H1 (cell line): ENCODE data around the gene PPP1R7. TPM values are rescaled to one million over a fixed set of nuclear protein-coding genes. Genes with fewer than 3 reads are reported as not detected.

ENCODE experiments used
- CTCF ChIA-PET: fragments of 300-600 bp; sonication (Branson Sonifier 250); formaldehyde crosslinking; loops from one replicate; lab custom pipeline; 2021; ENCODE audit not compliant: partially characterized antibody; lab: Charles Lee
- POLR2A ChIA-PET: fragments of 300-600 bp; sonication (Branson Sonifier 250); formaldehyde crosslinking; loops from one replicate; lab custom pipeline; 2021; ENCODE audit warnings: inconsistent platforms; ENCODE audit not compliant: partially characterized antibody; lab: Charles Lee
- DNase-seq, 2 experiments: peaks; one replicate each; pipeline versions ENCODE4 v3.0.0 to v3.0.0-alpha.2; 2010 to 2022; ENCODE audit warnings: low spot score in 2 of 2, low read depth in 1 of 2, mixed read lengths in 1 of 2
- FAIRE-seq: peaks from 2 replicates; lab custom pipeline; 2011; peaks lifted over from hg19 to GRCh38; lab: Jason Lieb, UNC
- H2AFZ ChIP-seq: 2 replicates; pipeline ENCODE4 v1.8.1; 2012; ENCODE audit warnings: low read length, inconsistent platforms
- H2AK5ac ChIP-seq: 2 replicates; pipeline ENCODE4 v1.6.1; 2013; ENCODE audit warnings: low read depth, low read length
- H2BK120ac ChIP-seq: replicated peaks from 2 replicates; pipeline ENCODE3; 2013; ENCODE audit warnings: low read depth, low read length, inconsistent platforms
- H2BK12ac ChIP-seq: 2 replicates; pipeline ENCODE4 v1.6.1; 2013; ENCODE audit warnings: low read depth, low read length
- H2BK15ac ChIP-seq: 2 replicates; pipeline ENCODE4 v1.6.1; 2013; ENCODE audit warnings: low read length
- H2BK20ac ChIP-seq: 2 replicates; pipeline ENCODE4 v1.6.1; 2013; ENCODE audit warnings: low read length
- H2BK5ac ChIP-seq: 2 replicates; pipeline ENCODE4 v1.6.1; 2013; ENCODE audit warnings: low read depth, low read length
- H3K14ac ChIP-seq: 2 replicates; pipeline ENCODE4 v1.6.1; 2013; ENCODE audit warnings: inconsistent platforms; ENCODE audit not compliant: insufficient read length
- H3K18ac ChIP-seq: 2 replicates; pipeline ENCODE4 v1.6.1; 2013; ENCODE audit warnings: low read length; ENCODE audit errors: extremely low read depth
- H3K23ac ChIP-seq: 2 replicates; pipeline ENCODE4 v1.6.1; 2013; ENCODE audit warnings: inconsistent platforms; ENCODE audit not compliant: insufficient read length
- H3K23me2 ChIP-seq: 2 replicates; pipeline ENCODE4 v1.6.1; 2013; ENCODE audit warnings: low read depth, low read length
- H3K27ac ChIP-seq: 2 replicates; pipeline ENCODE4 v1.6.1; 2011; ENCODE audit warnings: low read depth, low read length, inconsistent platforms
- H3K27me3 ChIP-seq, 4 experiments: replicated peaks in 1 of 4; 1 replicate in 1 of 4; 2 replicates in 3 of 4; pipeline versions ENCODE4 v1.6.1 to v1.8.1; 2011 to 2013; ENCODE audit warnings: low read length in 3 of 4, mild to moderate bottlenecking in 3 of 4, inconsistent platforms in 2 of 4, mixed read lengths in 2 of 4, moderate library complexity in 1 of 4; ENCODE audit not compliant: control insufficient read depth in 3 of 4, insufficient read depth in 3 of 4; ENCODE audit errors: extremely low read depth in 1 of 4
- H3K36me3 ChIP-seq, 4 experiments: 2 replicates each; pipeline versions ENCODE4 v1.6.1 to v1.8.1; 2011 to 2013; ENCODE audit warnings: mild to moderate bottlenecking in 4 of 4, low read length in 3 of 4, moderate library complexity in 2 of 4, control low read depth in 1 of 4, inconsistent platforms in 1 of 4; ENCODE audit not compliant: insufficient read depth in 4 of 4, control insufficient read depth in 2 of 4
- H3K4ac ChIP-seq: replicated peaks from 2 replicates; pipeline ENCODE3; 2013; ENCODE audit warnings: low read length, low read depth, mixed read lengths, inconsistent platforms; ENCODE audit not compliant: insufficient read length
- H3K4me1 ChIP-seq, 4 experiments: replicated peaks in 1 of 4; 1 replicate in 1 of 4; 2 replicates in 3 of 4; pipeline versions ENCODE4 v1.6.1 to v1.8.1; 2011 to 2013; ENCODE audit warnings: low read length in 3 of 4, inconsistent platforms in 2 of 4, mixed read lengths in 1 of 4; ENCODE audit not compliant: insufficient read depth in 4 of 4, control insufficient read depth in 3 of 4
- H3K4me2 ChIP-seq, 2 experiments: 2 replicates each; pipeline versions ENCODE4 v1.6.1 to v1.8.1; 2011 to 2013; ENCODE audit warnings: low read depth in 2 of 2, low read length in 2 of 2, control low read depth in 1 of 2, inconsistent platforms in 1 of 2, mild to moderate bottlenecking in 1 of 2; ENCODE audit not compliant: insufficient read depth in 1 of 2
- H3K4me3 ChIP-seq, 4 experiments: fragments of 200-600, 300-600 bp in 1 of 4; sonication (generic), shearing (Covaris generic), sonication (Bioruptor Twin) in 1 of 4; 2 replicates each; pipeline versions ENCODE4 v1.5.1 to v1.8.1; 2011 to 2016; ENCODE audit warnings: low read length in 4 of 4, low read depth in 3 of 4, control low read depth in 2 of 4, inconsistent platforms in 2 of 4, mild to moderate bottlenecking in 2 of 4, mixed read lengths in 1 of 4, moderate library complexity in 1 of 4; ENCODE audit not compliant: insufficient read depth in 2 of 4; ENCODE audit errors: extremely low read depth in 1 of 4
- H3K56ac ChIP-seq: replicated peaks from 2 replicates; pipeline ENCODE3; 2013; ENCODE audit warnings: low read depth, mild to moderate bottlenecking, mixed read lengths, low read length, inconsistent platforms; ENCODE audit not compliant: insufficient read length
- H3K79me1 ChIP-seq: 2 replicates; pipeline ENCODE4 v1.6.1; 2013; ENCODE audit warnings: low read depth, low read length, control low read depth
- H3K79me2 ChIP-seq, 2 experiments: 2 replicates each; pipeline versions ENCODE4 v1.6.1 to v1.8.1; 2012 to 2013; ENCODE audit warnings: low read length in 2 of 2, mild to moderate bottlenecking in 2 of 2, inconsistent platforms in 1 of 2; ENCODE audit not compliant: insufficient read depth in 2 of 2, control insufficient read depth in 1 of 2
- H3K9ac ChIP-seq, 4 experiments: replicated peaks in 1 of 4; 1 replicate in 1 of 4; 2 replicates in 3 of 4; pipeline versions ENCODE4 v1.6.1 to v1.8.1; 2011 to 2013; ENCODE audit warnings: low read depth in 3 of 4, low read length in 3 of 4, control low read depth in 2 of 4, mild to moderate bottlenecking in 2 of 4, moderate library complexity in 2 of 4, inconsistent platforms in 1 of 4; ENCODE audit errors: extremely low read depth in 1 of 4
- H3K9me3 ChIP-seq, 2 experiments: 2 replicates each; pipeline versions ENCODE4 v1.6.1 to v1.8.1; 2012 to 2013; ENCODE audit warnings: mild to moderate bottlenecking in 2 of 2, moderate library complexity in 2 of 2, control low read depth in 1 of 2, inconsistent platforms in 1 of 2, low read depth in 1 of 2, low read length in 1 of 2, mixed read lengths in 1 of 2; ENCODE audit not compliant: insufficient read depth in 2 of 2
- H4K20me1 ChIP-seq, 2 experiments: replicated peaks in 1 of 2; 2 replicates each; pipeline versions ENCODE3 to v1.8.1; 2011 to 2013; ENCODE audit warnings: inconsistent platforms in 2 of 2, low read length in 2 of 2, mild to moderate bottlenecking in 1 of 2; ENCODE audit not compliant: insufficient read depth in 2 of 2, control insufficient read depth in 1 of 2
- H4K5ac ChIP-seq: 2 replicates; pipeline ENCODE4 v1.6.1; 2013; ENCODE audit warnings: low read length, low read depth, mixed read lengths, inconsistent platforms; ENCODE audit not compliant: insufficient read length
- H4K8ac ChIP-seq: 2 replicates; pipeline ENCODE4 v1.8.0; 2013; ENCODE audit warnings: mild to moderate bottlenecking, moderate library complexity, low read length, inconsistent platforms; ENCODE audit not compliant: insufficient read depth; ENCODE audit errors: extremely low read depth
- H4K91ac ChIP-seq: replicated peaks from 2 replicates; pipeline ENCODE3; 2013; ENCODE audit warnings: low read length, mixed read lengths, inconsistent platforms; ENCODE audit not compliant: insufficient read length
- BCL11A ChIP-seq, 2 experiments: IDR thresholded peaks; one replicate each; pipeline ENCODE4 v1.6.1; 2011; ENCODE audit warnings: low read depth in 2 of 2, low read length in 2 of 2, mild to moderate bottlenecking in 2 of 2
- CBX5 ChIP-seq: fragments of 300-800, 300-1000 bp; sonication (generic); IDR thresholded peaks from 2 replicates; pipeline ENCODE4 v1.7.1; 2016; ENCODE audit warnings: antibody characterized with exemption, low read length, low read depth
- CREB1 ChIP-seq: IDR thresholded peaks from 2 replicates; pipeline ENCODE4 v1.6.1; 2012; ENCODE audit warnings: inconsistent platforms
- CTCF ChIP-seq, 3 experiments: IDR thresholded peaks; 1 replicate in 2 of 3; 2 replicates in 1 of 3; pipeline versions ENCODE4 v1.5.1 to v1.6.1; 2011; ENCODE audit warnings: low read length in 3 of 3, mild to moderate bottlenecking in 3 of 3, inconsistent platforms in 2 of 3, low read depth in 1 of 3, moderate library complexity in 1 of 3; ENCODE audit not compliant: insufficient read depth in 1 of 3; ENCODE audit errors: control extremely low read depth in 1 of 3
- E2F6 ChIP-seq: IDR thresholded peaks from 2 replicates; pipeline ENCODE4 v1.6.1; 2012; ENCODE audit warnings: inconsistent platforms
- KDM1A ChIP-seq: fragments of 200-600, 300-600 bp; sonication (generic); IDR thresholded peaks from 2 replicates; pipeline ENCODE4 v1.7.1; 2016; ENCODE audit warnings: mild to moderate bottlenecking, low read length, borderline replicate concordance
- SAP30 ChIP-seq: fragments of 300-600 bp; sonication (generic); IDR thresholded peaks from 2 replicates; pipeline ENCODE4 v1.7.1; 2012; ENCODE audit warnings: low read length, moderate library complexity, mild to moderate bottlenecking, inconsistent platforms; ENCODE audit not compliant: insufficient read depth, insufficient replicate concordance
- SP1 ChIP-seq: IDR thresholded peaks from 2 replicates; pipeline ENCODE4 v1.6.1; 2011; ENCODE audit warnings: low read depth, low read length
- TBP ChIP-seq: IDR thresholded peaks from 2 replicates; pipeline ENCODE4 v1.6.1; 2011; ENCODE audit warnings: low read depth, low read length, improper control_type of control experiment
- WGBS, 2 experiments: shearing (Covaris generic) in 1 of 2; methylation state at CpG; one replicate each; pipeline versions ENCODE4 v1.1.6 to v1.1.7; 2013 to 2015; ENCODE audit warnings: low lambda C conversion rate in 2 of 2, mixed read lengths in 2 of 2, inconsistent platforms in 1 of 2, low coverage in 1 of 2, missing lambda C conversion rate in 1 of 2; ENCODE audit not compliant: insufficient replicate concordance in 2 of 2, insufficient coverage in 1 of 2, insufficient read length in 1 of 2; ENCODE audit errors: extremely low coverage in 1 of 2, missing lambda C conversion rate in 1 of 2; 5-methylcytosine and 5-hydroxymethylcytosine counted together
- polyA plus RNA-seq, 7 experiments: library from polyadenylated mRNA; depleted of rRNA in 3 of 7; stranded (reverse) in 5 of 7; unstranded in 2 of 7; fragments of >200 nt in 5 of 7; fragments of 200-250 nt in 2 of 7; gene quantifications; 1 replicate in 5 of 7; 2 replicates in 1 of 7; 4 replicates in 1 of 7; pipeline versions ENCODE4 v1.2.1 to v1.2.3, GENCODE V29; 2011 to 2013; ENCODE audit warnings: missing spikeins in 2 of 7, mixed read lengths in 2 of 7
- total RNA-seq: library from RNA; stranded (reverse); fragmentation: NEBNext Ultra II Directional; extraction: Animal tissue kit (Norgen Biotek cat#: 25700); gene quantifications from 2 replicates; pipeline ENCODE4 v1.2.1, GENCODE V29; 2021

PPP1R7 gene
- total and polyA plus RNA-seq, 2 of the 8 experiments (the other 6 are each of a cell fraction or from before 2014, with no cell fraction given) = 22.2 to 64.0 TPM

GRCh38 chr2:241155936-241156335 is 5.7 kb downstream of the PPP1R7 start:
- H3K4me2 ChIP-seq = no peak overlapping the region
- peaks cover 1 to 9% of the 10 kb centered on the region in 2 experiments for H4K20me1 ChIP-seq
- H4K8ac ChIP-seq = no peak overlapping the region
- H3K4me3 ChIP-seq = no peak overlapping the region
- no peak overlapping the region for H4K91ac ChIP-seq
- peaks cover 4% of the 10 kb centered on the region for H3K79me1 ChIP-seq
- no peaks in the 10 kb centered on the region for H3K9me3 ChIP-seq
- ChIA-PET CTCF (interaction anchor here (1.4 kb wide), 1 partner anchor 241 kb away, joined by 4 read pairs; no protein-coding TSS in a partner anchor), POLR2A (no interaction called here)
- no peaks in the 10 kb centered on the region for H3K23me2 ChIP-seq
- H2AFZ ChIP-seq = no peak overlapping the region
- H2BK20ac ChIP-seq = no peak overlapping the region
- peaks cover 0 to 7% (median 4%) of the 10 kb centered on the region in 4 experiments; a peak in 6 of 7 replicates for H3K4me1 ChIP-seq
- no peaks in the 10 kb centered on the region for H3K27me3 ChIP-seq
- no peak overlapping the region for H4K5ac ChIP-seq
- FAIRE-seq (no peak), DNase-seq (no peak)
- H2BK120ac ChIP-seq = no peak overlapping the region
- H2BK12ac ChIP-seq = no peak overlapping the region
- H3K14ac ChIP-seq = no peak overlapping the region
- H3K79me2 ChIP-seq = peaks cover 0 to 9% of the 10 kb centered on the region in 2 experiments; a peak in 1 of 4 replicates
- H2BK15ac ChIP-seq = no peak overlapping the region
- TF ChIP-seq TBP = no peak
- no peak for TF ChIP-seq E2F6
- no peak for TF ChIP-seq CTCF (IDR thresholded peaks at IDR 0.05; ENCODE audit: control extremely low read depth in 1 of 3, insufficient read depth in 1 of 3, low read depth in 1 of 3, low read length in 3 of 3)
- no peak for TF ChIP-seq SP1
- TF ChIP-seq BCL11A (IDR thresholded peaks at IDR 0.05; ENCODE audit: low read depth in 2 of 2, low read length in 2 of 2) = no peak
- no peak for TF ChIP-seq CREB1
- TF ChIP-seq CBX5 = no peak
- TF ChIP-seq KDM1A = no peak
- no peak for TF ChIP-seq SAP30
- no peak overlapping the region for H3K9ac ChIP-seq
- no peak overlapping the region for H3K4ac ChIP-seq
- H2BK5ac ChIP-seq = no peak overlapping the region
- 67% methylated on average over 1 of the region's 1 CpG; no CpG with 5 or more reads in 1 of the 2 experiments for WGBS, 2 experiments
- H3K27ac ChIP-seq = no peak overlapping the region
- no peak overlapping the region for H3K56ac ChIP-seq
- no peak overlapping the region for H3K23ac ChIP-seq
- no peak overlapping the region for H3K18ac ChIP-seq
- H2AK5ac ChIP-seq = no peak overlapping the region
- peaks cover 0 to 9% (median 4%) of the 10 kb centered on the region in 4 experiments; a peak in 6 of 8 replicates for H3K36me3 ChIP-seq
